Measurements from ENCODE around the gene AMD1. TPM values are rescaled to one million over a fixed set of nuclear protein-coding genes. Genes with fewer than 3 reads are reported as not detected.

The AMD1 gene
- total and polyA plus RNA-seq, 4 donors: 36.9 to 81.7 (median 64.7) TPM

DNA sequence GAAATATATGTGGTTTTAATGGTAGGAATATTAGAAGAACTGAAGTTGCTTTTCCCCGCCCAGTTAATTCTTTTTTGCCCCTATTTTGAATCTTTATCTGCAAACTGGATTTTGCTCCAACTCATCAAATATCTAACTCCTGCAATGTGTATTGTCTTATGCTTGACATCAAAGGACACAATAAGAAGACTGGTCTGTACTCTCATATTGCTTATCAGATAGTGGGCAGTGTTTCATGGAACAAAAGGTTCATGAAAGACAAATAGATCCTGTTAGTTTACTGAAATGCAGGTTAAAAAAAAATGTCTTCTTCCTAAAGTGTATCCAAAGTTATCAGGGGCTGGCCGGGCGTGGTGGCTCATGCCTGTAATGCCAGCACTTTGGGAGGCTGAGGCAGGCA lies 56.2 kb downstream of the AMD1 start:
- no peak for ATAC-seq (ENCODE audit: insufficient read depth, low FRiP score)
- no peak overlapping the region for H3K4me3 ChIP-seq
- TF ChIP-seq, protein P1, sequence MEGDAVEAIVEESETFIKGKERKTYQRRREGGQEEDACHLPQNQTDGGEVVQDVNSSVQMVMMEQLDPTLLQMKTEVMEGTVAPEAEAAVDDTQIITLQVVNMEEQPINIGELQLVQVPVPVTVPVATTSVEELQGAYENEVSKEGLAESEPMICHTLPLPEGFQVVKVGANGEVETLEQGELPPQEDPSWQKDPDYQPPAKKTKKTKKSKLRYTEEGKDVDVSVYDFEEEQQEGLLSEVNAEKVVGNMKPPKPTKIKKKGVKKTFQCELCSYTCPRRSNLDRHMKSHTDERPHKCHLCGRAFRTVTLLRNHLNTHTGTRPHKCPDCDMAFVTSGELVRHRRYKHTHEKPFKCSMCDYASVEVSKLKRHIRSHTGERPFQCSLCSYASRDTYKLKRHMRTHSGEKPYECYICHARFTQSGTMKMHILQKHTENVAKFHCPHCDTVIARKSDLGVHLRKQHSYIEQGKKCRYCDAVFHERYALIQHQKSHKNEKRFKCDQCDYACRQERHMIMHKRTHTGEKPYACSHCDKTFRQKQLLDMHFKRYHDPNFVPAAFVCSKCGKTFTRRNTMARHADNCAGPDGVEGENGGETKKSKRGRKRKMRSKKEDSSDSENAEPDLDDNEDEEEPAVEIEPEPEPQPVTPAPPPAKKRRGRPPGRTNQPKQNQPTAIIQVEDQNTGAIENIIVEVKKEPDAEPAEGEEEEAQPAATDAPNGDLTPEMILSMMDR (IDR thresholded peaks at IDR 0.05; ENCODE audit: control extremely low read depth, extremely low read depth): no peak
- no peaks in the 10 kb centered on the region for H3K36me3 ChIP-seq (ENCODE audit: control insufficient read depth in 4 of 4, insufficient read depth in 4 of 4, low read length in 4 of 4)
- H3K9ac ChIP-seq (ENCODE audit: insufficient read depth in 1 of 2, low read length in 2 of 2): no peak overlapping the region
- no peaks in the 10 kb centered on the region for H3K27me3 ChIP-seq (ENCODE audit: control insufficient read depth in 3 of 3, insufficient read depth in 3 of 3, low read length in 2 of 3)
- H3K9me3 ChIP-seq (ENCODE audit: control insufficient read depth in 4 of 4, insufficient read depth in 3 of 4, low read length in 3 of 4): no peaks in the 10 kb centered on the region
- H3K4me1 ChIP-seq (ENCODE audit: control insufficient read depth in 5 of 5, insufficient read depth in 5 of 5, low read length in 5 of 5): no peaks in the 10 kb centered on the region
- no peak for DNase-seq
- no peak overlapping the region for H3K27ac ChIP-seq (ENCODE audit: low read depth in 1 of 2, low read length in 1 of 2)
- WGBS, 2 donors: 91 to 93% methylated on average over 3 of the region's 3 CpGs

DNA sequence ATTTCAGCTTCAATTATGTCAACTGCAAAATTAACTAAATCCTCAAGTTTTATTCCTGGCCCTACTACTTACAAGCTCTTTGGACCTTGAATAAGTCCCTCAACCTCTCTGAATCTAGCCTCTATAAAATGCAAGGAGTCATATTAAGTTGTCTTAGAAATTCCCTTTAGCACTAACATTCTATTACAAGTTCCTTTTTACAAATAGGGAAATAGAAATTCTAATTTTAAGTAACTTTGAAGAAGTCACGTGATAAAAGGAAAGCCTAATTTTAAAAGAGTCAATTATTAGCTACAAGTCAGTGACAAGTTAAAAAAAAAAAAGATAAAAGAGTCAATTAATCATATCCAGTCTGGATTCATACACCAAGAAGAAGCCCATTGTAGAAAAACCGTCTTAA lies 59.3 kb downstream of the AMD1 start:
- no peak for DNase-seq
- no peaks in the 10 kb centered on the region for H3K4me1 ChIP-seq (ENCODE audit: control insufficient read depth in 5 of 5, insufficient read depth in 5 of 5, low read length in 5 of 5)
- no peak overlapping the region for H3K9ac ChIP-seq (ENCODE audit: insufficient read depth in 1 of 2, low read length in 2 of 2)
- H3K9me3 ChIP-seq (ENCODE audit: control insufficient read depth in 4 of 4, insufficient read depth in 3 of 4, low read length in 3 of 4): no peaks in the 10 kb centered on the region
- no peaks in the 10 kb centered on the region for H3K27me3 ChIP-seq (ENCODE audit: control insufficient read depth in 3 of 3, insufficient read depth in 3 of 3, low read length in 2 of 3)
- TF ChIP-seq, protein P1 (IDR thresholded peaks at IDR 0.05; ENCODE audit: control extremely low read depth, extremely low read depth): no peak
- 56 to 66% methylated on average over 2 of the region's 2 CpGs for WGBS, 2 donors
- H3K4me3 ChIP-seq: no peak overlapping the region
- ATAC-seq (ENCODE audit: insufficient read depth, low FRiP score): no peak
- no peaks in the 10 kb centered on the region for H3K36me3 ChIP-seq (ENCODE audit: control insufficient read depth in 4 of 4, insufficient read depth in 4 of 4, low read length in 4 of 4)
- H3K27ac ChIP-seq (ENCODE audit: low read depth in 1 of 2, low read length in 1 of 2): no peak overlapping the region

DNA sequence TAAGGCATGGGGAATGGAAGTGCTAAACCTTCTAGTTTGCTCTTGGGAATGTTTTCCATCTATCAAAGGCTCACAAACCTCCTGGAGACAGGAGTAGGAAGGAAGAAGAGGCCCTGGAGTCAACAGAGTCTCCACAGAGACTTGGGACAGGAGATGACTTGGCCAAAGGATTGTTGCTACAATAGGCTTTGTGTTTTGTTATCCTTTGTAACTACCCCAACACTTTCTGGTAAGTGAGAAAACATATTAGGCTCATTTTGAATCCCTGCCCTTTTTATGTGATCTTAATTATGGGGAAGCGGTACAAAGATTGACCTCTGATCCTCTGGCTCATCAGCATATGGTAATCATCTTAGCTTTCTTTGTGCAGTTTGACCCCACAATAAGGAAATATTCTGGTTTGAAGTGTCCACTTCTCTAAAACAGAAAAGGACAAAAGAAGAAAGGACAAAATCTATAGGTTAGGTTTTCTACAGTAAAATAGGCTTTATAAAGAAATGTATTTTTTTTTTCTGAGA lies 59.9 kb downstream of the AMD1 start:
- TF ChIP-seq, protein P1 (IDR thresholded peaks at IDR 0.05; ENCODE audit: control extremely low read depth, extremely low read depth): no peak
- no peak for DNase-seq
- no peaks in the 10 kb centered on the region for H3K36me3 ChIP-seq (ENCODE audit: control insufficient read depth in 4 of 4, insufficient read depth in 4 of 4, low read length in 4 of 4)
- no peak overlapping the region for H3K27ac ChIP-seq (ENCODE audit: low read depth in 1 of 2, low read length in 1 of 2)
- no peaks in the 10 kb centered on the region for H3K4me1 ChIP-seq (ENCODE audit: control insufficient read depth in 5 of 5, insufficient read depth in 5 of 5, low read length in 5 of 5)
- no peak overlapping the region for H3K9ac ChIP-seq (ENCODE audit: insufficient read depth in 1 of 2, low read length in 2 of 2)
- no peaks in the 10 kb centered on the region for H3K9me3 ChIP-seq (ENCODE audit: control insufficient read depth in 4 of 4, insufficient read depth in 3 of 4, low read length in 3 of 4)
- 89 to 92% methylated on average over 1 of the region's 1 CpG for WGBS, 2 donors
- H3K4me3 ChIP-seq: no peak overlapping the region
- no peak for ATAC-seq (ENCODE audit: insufficient read depth, low FRiP score)
- H3K27me3 ChIP-seq (ENCODE audit: control insufficient read depth in 3 of 3, insufficient read depth in 3 of 3, low read length in 2 of 3): no peaks in the 10 kb centered on the region

DNA sequence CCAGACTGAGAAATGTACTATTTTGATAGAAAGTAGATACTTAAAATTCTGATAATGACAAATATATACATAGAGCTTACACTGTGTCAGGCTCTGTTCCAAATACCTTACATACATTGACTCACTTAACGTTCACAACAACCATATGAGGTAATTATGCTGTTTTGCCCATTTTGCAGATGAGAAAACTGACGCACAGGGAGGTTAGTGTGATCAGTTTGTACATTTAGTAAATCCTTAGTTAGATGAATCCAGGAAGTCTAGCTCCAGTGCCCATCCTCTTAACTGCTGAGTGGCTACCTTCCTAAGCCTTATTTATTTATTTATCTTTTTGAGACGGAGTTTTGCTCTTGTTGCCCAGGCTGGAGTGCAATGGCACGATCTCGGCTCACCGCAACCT lies 60.6 kb downstream of the AMD1 start:
- WGBS, 2 donors: 93 to 94% methylated on average over 6 of the region's 6 CpGs
- no peaks in the 10 kb centered on the region for H3K9me3 ChIP-seq (ENCODE audit: control insufficient read depth in 4 of 4, insufficient read depth in 3 of 4, low read length in 3 of 4)
- ATAC-seq (ENCODE audit: insufficient read depth, low FRiP score): no peak
- no peak overlapping the region for H3K4me3 ChIP-seq
- H3K4me1 ChIP-seq (ENCODE audit: control insufficient read depth in 5 of 5, insufficient read depth in 5 of 5, low read length in 5 of 5): no peaks in the 10 kb centered on the region
- H3K9ac ChIP-seq (ENCODE audit: insufficient read depth in 1 of 2, low read length in 2 of 2): no peak overlapping the region
- TF ChIP-seq, protein P1 (IDR thresholded peaks at IDR 0.05; ENCODE audit: control extremely low read depth, extremely low read depth): no peak
- H3K27ac ChIP-seq (ENCODE audit: low read depth in 1 of 2, low read length in 1 of 2): no peak overlapping the region
- no peaks in the 10 kb centered on the region for H3K36me3 ChIP-seq (ENCODE audit: control insufficient read depth in 4 of 4, insufficient read depth in 4 of 4, low read length in 4 of 4)
- DNase-seq: no peak
- H3K27me3 ChIP-seq (ENCODE audit: control insufficient read depth in 3 of 3, insufficient read depth in 3 of 3, low read length in 2 of 3): no peaks in the 10 kb centered on the region
